Upper lobe of left lung (tissue), 6 donors: ENCODE measurements around the gene TTYH3. TPM values are rescaled to one million over a fixed set of nuclear protein-coding genes. Genes with fewer than 3 reads are reported as not detected.

ENCODE experiments used
- ATAC-seq, 2 donors: fragments of 200-7000 bp; cut with Tn5 transposase; one replicate each; pipeline ENCODE4 v1.9.1; 2022; ENCODE audit warnings: mild to moderate bottlenecking in 2 of 2, moderate library complexity in 2 of 2; ENCODE audit not compliant: low FRiP score in 2 of 2
- DNase-seq, 2 donors: peaks; one replicate each; pipeline ENCODE4 v3.0.0-alpha.2; 2019 to 2020
- H3K27ac ChIP-seq, 4 donors: fragments of 200-600 bp; sonication (generic); one replicate each; pipeline ENCODE4 v1.5.1; 2016 to 2019
- H3K27me3 ChIP-seq, 4 donors: fragments of 200-600 bp; sonication (generic); one replicate each; pipeline ENCODE4 v1.5.1; 2017 to 2019
- H3K36me3 ChIP-seq, 4 donors: fragments of 200-600 bp; sonication (generic); one replicate each; pipeline ENCODE4 v1.5.1; 2016 to 2019
- H3K4me1 ChIP-seq, 4 donors: fragments of 200-600 bp; sonication (generic); one replicate each; pipeline ENCODE4 v1.5.1; 2018 to 2019
- H3K4me3 ChIP-seq, 4 donors: fragments of 200-600 bp; sonication (generic); one replicate each; pipeline ENCODE4 v1.5.1; 2017 to 2019; ENCODE audit warnings: mild to moderate bottlenecking in 2 of 4, moderate library complexity in 1 of 4
- H3K9me3 ChIP-seq, 4 donors: fragments of 200-600 bp; sonication (generic); one replicate each; pipeline ENCODE4 v1.5.1; 2018 to 2019
- CTCF ChIP-seq, 6 experiments: fragments of 450-650 bp in 4 of 6; fragments of 200-600 bp in 2 of 6; sonication (generic) in 2 of 6; IDR thresholded peaks; one replicate each; pipeline ENCODE4 v1.5.1; 2016 to 2019; ENCODE audit warnings: antibody characterized with exemption in 6 of 6
- EP300 ChIP-seq, 4 donors: sonication (generic); formaldehyde crosslinking; IDR thresholded peaks; one replicate each; pipeline ENCODE4 v1.5.1; 2017; ENCODE audit warnings: antibody characterized with exemption in 4 of 4, control low read depth in 2 of 4
- POLR2A ChIP-seq, 4 donors: fragments of 450-650 bp; IDR thresholded peaks; one replicate each; pipeline ENCODE4 v1.5.1; 2016 to 2017; ENCODE audit warnings: antibody characterized with exemption in 4 of 4, mild to moderate bottlenecking in 2 of 4
- POLR2AphosphoS5 ChIP-seq, 2 donors: sonication (generic); formaldehyde crosslinking; IDR thresholded peaks; one replicate each; pipeline ENCODE4 v1.5.1; 2017; ENCODE audit warnings: antibody characterized with exemption in 2 of 2
- WGBS, 2 donors: methylation state at CpG; one replicate each; pipeline ENCODE4 v1.1.5; 2017 to 2018; 5-methylcytosine and 5-hydroxymethylcytosine counted together
- total RNA-seq, 6 donors: library from RNA; depleted of rRNA in 4 of 6; stranded (reverse); fragments of >200 nt in 4 of 6; gene quantifications; one replicate each; pipeline versions ENCODE4 v1.1.0 to v1.2.1, GENCODE V29; 2016 to 2021
- donor health status: DM: no; HTN: no; CAD: no; lungs with moderate emphysema.
- donor health status: DM: no; HTN: yes; CAD: no; lungs with severe emphysema.

The TTYH3 gene
- total RNA-seq, 6 donors from 2014 or later, result 16.5 to 69.6 (median 58.1) TPM

GRCh38 chr7:2640846-2641316, 9.1 kb downstream of the TTYH3 start:
- peak overlapping the region in 3 of 4 donors; percentile 17 to 33 (median 27) for H3K4me3 ChIP-seq
- no peak for ATAC-seq

GRCh38 chr7:2641406-2642393, 9.9 kb downstream of the TTYH3 start:
- Histone ChIP-seq H3K27me3 (no peaks in the 10 kb centered on the region), H3K9me3 (no peaks in the 10 kb centered on the region), H3K36me3 (peaks cover 0 to under 1% (median 0%) of the 10 kb centered on the region in 4 donors), H3K27ac (peak overlapping the region; percentile 74 to 93 (median 85)), H3K4me1 (peaks cover 62 to 90% (median 70%) of the 10 kb centered on the region in 4 donors), H3K4me3 (peak overlapping the region in 3 of 4 donors; percentile 17 to 33 (median 27))
- 23 to 30% methylated on average over 15 to 19 of the region's 39 CpGs for WGBS, 2 donors
- DNase-seq (peak; percentile 95 to 96), ATAC-seq (peak; percentile 85 to 86)
- TF ChIP-seq POLR2AphosphoS5 (IDR thresholded peaks at IDR 0.05), result peak; percentile 88 to 91
- TF ChIP-seq EP300 (IDR thresholded peaks at IDR 0.05), result peak; percentile 66 to 94 (median 70)
- TF ChIP-seq CTCF (IDR thresholded peaks at IDR 0.05), result peak in 2 of 6 experiments; percentile 17 to 41
- peak in 1 of 4 donors; percentile 56 for TF ChIP-seq POLR2A (IDR thresholded peaks at IDR 0.05)

More at GRCh38 chr7:2640846-2641316, 9.1 kb downstream of the TTYH3 start:
- DNase-seq, result peak in 1 of 2 donors; percentile 60
- Histone ChIP-seq H3K9me3 (no peaks in the 10 kb centered on the region), H3K4me1 (peaks cover 69 to 98% (median 78%) of the 10 kb centered on the region in 4 donors), H3K27ac (peak overlapping the region; percentile 74 to 93 (median 85)), H3K27me3 (no peaks in the 10 kb centered on the region), H3K36me3 (no peaks in the 10 kb centered on the region)
- 60% methylated on average over 9 of the region's 9 CpGs; no CpG with 5 or more reads in 1 of the 2 donors for WGBS, 2 donors
- TF ChIP-seq POLR2AphosphoS5 (IDR thresholded peaks at IDR 0.05) (no peak), CTCF (IDR thresholded peaks at IDR 0.05) (no peak), EP300 (IDR thresholded peaks at IDR 0.05) (no peak), POLR2A (IDR thresholded peaks at IDR 0.05) (no peak)

- peak overlapping the region in 2 of 4 donors; percentile 24 to 32 for H3K27ac ChIP-seq
- DNase-seq, result peak in 1 of 2 donors; percentile 61
- no peak overlapping the region for H3K4me3 ChIP-seq
- H3K9me3 ChIP-seq, result no peaks in the 10 kb centered on the region
- no peaks in the 10 kb centered on the region for H3K27me3 ChIP-seq
- H3K4me1 ChIP-seq, result peaks cover 49 to 71% (median 54%) of the 10 kb centered on the region in 4 donors
- TF ChIP-seq POLR2AphosphoS5 (IDR thresholded peaks at IDR 0.05), result no peak
- TF ChIP-seq CTCF (IDR thresholded peaks at IDR 0.05), result peak in 2 of 6 experiments; percentile 7 to 33
- WGBS, 2 donors, result 83 to 84% methylated on average over 12 to 29 of the region's 29 CpGs
- peaks cover 0 to 20% (median 17%) of the 10 kb centered on the region in 4 donors for H3K36me3 ChIP-seq
- no peak for ATAC-seq
These were observed 11.8 kb downstream of the TTYH3 start for GRCh38 chr7:2643386-2644219.

GRCh38 chr7:2644220-2644561, 12.4 kb downstream of the TTYH3 start:
- H3K27ac ChIP-seq, result peak overlapping the region in 2 of 4 donors; percentile 24 to 32
- H3K9me3 ChIP-seq, result no peaks in the 10 kb centered on the region
- H3K4me3 ChIP-seq, result no peak overlapping the region
- H3K27me3 ChIP-seq, result no peaks in the 10 kb centered on the region
- DNase-seq, result no peak
- TF ChIP-seq CTCF (IDR thresholded peaks at IDR 0.05) (no peak), POLR2AphosphoS5 (IDR thresholded peaks at IDR 0.05) (no peak), POLR2A (IDR thresholded peaks at IDR 0.05) (no peak), EP300 (IDR thresholded peaks at IDR 0.05) (no peak)
- 74 to 100% methylated on average over 1 to 5 of the region's 6 CpGs for WGBS, 2 donors
- peaks cover 0 to 22% (median 18%) of the 10 kb centered on the region in 4 donors for H3K36me3 ChIP-seq
- no peak for ATAC-seq
- H3K4me1 ChIP-seq, result peaks cover 46 to 66% (median 51%) of the 10 kb centered on the region in 4 donors
